Measurements from ENCODE around the gene OPN1MW2.
"Not testable (repeated sequence)": the region's sequence is repeated elsewhere in the genome, so short reads cannot be mapped to it uniquely, and the experiment has no call there.

DNA sequence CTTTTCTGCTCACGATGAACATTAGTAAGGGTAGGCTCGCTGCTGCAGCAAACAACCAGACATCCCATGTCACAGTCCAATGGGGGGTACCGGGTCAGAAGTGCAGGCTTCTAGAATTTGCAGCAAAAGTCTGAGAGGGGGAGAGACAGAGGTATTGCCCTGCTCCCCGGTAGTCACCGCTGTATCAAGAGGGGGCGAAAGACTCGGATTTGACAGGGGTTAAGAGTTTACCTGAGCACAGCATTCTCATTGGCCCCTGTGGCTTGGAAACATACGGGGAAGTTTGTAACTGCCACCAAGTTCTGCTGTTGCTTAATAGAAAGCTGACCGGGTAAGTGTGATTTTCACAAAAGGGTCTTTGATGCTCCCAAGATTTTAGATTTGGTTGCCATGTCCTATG is 8.5 kb upstream of the OPN1MW2 start:
- TF ChIP-seq, protein P1, sequence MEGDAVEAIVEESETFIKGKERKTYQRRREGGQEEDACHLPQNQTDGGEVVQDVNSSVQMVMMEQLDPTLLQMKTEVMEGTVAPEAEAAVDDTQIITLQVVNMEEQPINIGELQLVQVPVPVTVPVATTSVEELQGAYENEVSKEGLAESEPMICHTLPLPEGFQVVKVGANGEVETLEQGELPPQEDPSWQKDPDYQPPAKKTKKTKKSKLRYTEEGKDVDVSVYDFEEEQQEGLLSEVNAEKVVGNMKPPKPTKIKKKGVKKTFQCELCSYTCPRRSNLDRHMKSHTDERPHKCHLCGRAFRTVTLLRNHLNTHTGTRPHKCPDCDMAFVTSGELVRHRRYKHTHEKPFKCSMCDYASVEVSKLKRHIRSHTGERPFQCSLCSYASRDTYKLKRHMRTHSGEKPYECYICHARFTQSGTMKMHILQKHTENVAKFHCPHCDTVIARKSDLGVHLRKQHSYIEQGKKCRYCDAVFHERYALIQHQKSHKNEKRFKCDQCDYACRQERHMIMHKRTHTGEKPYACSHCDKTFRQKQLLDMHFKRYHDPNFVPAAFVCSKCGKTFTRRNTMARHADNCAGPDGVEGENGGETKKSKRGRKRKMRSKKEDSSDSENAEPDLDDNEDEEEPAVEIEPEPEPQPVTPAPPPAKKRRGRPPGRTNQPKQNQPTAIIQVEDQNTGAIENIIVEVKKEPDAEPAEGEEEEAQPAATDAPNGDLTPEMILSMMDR (IDR thresholded peaks at IDR 0.05), result not testable (repeated sequence)
- not testable (repeated sequence) for TF ChIP-seq POLR2AphosphoS5 (IDR thresholded peaks at IDR 0.05); EP300 (IDR thresholded peaks at IDR 0.05; ENCODE audit: low read depth); POLR2A (IDR thresholded peaks at IDR 0.05)
